Glomerular visceral epithelial cell (primary cell): Measurements from ENCODE around the gene PHACTR3.
A peak's percentile ranks its signal among the peaks of the same experiment; 100 is the strongest.

Source experiments
- DNase-seq: peaks from one replicate; pipeline ENCODE4 v3.0.0-alpha.2; 2016; ENCODE audit errors: extremely low spot score

PHACTR3 gene

DNA sequence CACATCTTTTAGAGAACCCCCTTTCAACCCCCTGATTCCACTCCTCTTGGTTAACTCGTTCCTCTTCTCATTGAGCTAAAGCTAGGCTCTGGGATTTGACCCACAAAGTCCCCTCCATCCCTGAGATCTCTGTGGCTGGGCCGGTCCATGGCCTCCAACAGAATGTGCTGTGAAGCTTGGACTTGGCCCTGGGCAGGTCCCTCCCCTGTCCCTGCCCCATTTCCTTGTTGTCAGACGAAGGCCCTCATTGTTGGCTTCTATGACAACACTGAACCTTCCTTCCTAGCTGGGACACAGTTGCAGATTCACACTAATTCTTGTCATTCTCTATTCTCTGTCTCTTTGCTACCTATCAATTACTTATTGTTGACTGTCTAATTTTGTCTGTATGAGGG is 173.0 kb downstream of the PHACTR3 start:
- DNase-seq = no peak

- no peak for DNase-seq
Measured at GRCh38 chr20:59777814-59778575, 173.7 kb downstream of the PHACTR3 start.

GRCh38 chr20:59778615-59779200 is 174.4 kb downstream of the PHACTR3 start:
- no peak for DNase-seq

DNA sequence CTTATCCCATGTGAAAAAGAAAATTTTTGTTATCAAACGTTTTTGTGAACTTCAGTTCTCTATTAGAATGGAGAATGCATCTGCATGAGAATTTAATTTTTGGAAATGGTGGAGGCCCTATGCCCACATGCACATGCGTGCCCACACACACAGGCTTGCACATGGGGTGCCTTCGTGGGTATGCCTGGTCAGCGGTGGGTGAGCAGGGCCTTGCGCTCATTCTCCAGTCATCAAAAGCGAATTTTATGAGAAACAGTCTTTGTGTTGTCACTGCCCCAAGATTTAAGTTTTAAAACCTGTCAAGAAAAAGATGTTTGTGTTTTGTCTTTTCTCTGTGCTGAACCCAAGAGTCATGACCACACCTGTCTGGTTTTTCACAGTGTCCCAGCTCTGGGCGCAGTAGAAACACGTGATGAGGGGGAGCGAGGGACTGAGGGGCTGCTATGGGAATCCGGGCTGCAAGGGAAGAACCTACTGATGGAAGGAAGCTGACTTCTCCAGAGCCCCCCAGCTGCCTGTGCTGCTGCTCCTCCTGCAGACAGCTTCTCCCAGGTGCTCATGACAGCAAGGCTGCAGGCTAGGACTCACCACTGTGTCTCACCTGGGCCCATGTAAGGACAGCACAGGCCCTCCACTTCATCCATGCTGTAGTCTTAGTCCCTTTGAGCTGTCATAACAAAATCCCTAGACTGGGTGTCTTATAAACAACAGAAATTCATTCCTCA is 175.5 kb downstream of the PHACTR3 start:
- DNase-seq = no peak

- DNase-seq = no peak
Measured at GRCh38 chr20:59780494-59781185, 176.3 kb downstream of the PHACTR3 start.

GRCh38 chr20:59781226-59781625 is 176.9 kb downstream of the PHACTR3 start:
- no peak for DNase-seq

DNA sequence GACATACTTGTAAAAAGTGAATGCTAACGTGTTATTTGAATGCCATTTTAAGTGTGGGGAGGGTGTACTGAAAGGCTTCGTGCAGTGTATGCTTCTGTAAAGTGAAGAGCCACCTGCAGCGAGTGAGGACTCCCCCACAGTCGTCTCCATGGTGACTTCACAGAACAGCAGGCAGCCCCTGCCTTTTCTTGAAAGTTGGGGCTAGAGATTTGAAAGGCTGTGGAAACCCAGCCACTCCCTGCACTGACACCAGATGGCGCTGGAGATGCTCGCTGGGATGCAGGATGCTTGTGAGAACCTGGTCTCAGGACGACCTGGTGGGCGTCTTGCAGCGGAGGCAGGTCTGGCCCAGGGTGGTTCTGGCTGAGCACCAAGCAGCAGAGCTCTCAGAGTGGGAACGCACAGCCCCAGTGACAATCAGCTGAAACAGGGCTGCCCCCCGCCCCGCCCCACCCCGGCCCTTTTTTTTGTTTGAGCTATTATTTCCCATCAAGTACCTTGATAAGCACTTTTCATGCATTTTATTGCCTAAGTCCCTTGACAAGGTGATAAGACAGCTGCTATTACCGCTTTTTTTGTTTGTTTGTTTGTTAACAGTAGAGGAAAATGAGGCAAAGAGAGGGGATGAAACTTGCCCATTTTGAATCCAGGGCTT is 178.8 kb downstream of the PHACTR3 start:
- DNase-seq = peak; percentile 58

DNA sequence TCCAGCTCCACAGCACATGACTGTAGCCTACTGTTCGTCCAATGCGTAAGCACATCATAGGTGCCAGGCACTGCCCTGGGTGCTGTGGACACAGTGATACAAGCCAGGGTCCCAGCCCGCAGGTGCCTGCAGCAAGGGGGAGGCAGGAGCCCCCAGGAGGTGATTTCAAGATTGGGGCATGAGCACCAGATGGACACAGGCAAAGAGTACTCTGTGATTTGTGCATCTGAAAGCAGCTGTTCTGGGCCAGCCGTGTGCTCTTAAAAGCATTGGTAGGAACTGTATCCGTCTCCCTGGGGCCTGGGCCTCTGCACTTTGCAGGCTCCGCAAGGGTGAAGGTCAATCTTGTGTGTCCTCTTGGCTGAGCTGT is 179.3 kb downstream of the PHACTR3 start:
- DNase-seq = no peak

DNA sequence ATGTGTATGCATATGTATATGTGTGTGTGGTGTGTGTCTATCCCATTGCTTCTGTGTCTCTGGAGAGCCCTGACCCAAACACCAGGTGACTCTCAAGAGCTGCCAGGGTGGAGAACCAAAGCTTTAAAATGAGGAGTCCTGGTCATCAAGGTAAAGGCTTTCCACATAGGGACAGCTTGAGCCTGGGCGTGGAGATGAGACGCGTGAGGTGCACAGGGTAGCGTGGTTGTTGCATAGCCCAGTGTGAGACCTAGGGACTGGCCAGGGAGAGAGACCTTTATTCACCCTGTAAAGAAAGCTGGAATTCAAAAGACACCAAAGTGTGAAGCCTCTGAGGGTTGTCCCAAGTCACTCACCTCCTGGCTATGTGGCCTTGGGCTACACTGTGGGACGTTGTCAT is 180.0 kb downstream of the PHACTR3 start:
- no peak for DNase-seq

DNA sequence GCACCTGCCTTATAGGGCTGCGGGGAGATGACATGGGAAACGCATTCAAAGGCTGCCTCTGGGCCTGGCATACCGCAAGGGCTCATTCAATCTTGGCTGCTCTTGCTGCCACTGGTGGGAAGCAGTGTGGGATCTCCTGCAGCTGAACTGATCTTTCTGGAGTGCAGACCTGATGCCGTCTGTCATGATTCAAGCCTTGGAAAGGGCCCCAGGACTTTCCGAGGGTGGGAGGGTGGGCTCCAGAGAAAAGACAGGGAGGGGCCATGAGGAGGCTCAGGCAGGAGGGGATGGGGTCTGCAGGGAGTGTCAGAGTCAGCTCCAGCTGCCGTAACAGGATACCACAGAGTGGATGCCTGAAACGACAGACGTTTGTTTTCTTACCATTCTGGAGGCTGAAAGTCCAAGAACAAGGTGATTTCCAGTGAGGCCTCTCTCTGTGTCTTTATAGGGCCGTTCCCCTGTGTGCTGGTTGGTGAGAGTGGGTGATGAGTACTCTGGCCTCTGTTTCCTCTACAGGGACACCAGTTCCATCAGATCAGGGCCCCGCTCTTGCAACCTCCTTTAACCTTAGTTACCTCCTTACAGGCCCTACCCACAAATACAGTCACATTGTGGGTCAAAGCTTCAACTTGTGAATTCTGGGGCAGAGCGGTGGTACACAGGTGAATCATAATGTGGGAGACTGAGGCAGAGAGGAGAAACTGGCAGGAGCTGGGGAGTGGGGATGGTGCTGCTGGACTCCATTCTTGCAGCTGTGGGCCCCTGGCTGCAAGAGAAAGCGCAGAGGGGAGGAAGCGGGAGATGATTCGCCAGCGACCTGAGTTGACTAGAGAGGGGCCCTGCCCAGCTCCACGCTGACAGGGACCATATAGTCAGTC is 180.7 kb downstream of the PHACTR3 start:
- DNase-seq = no peak

DNA sequence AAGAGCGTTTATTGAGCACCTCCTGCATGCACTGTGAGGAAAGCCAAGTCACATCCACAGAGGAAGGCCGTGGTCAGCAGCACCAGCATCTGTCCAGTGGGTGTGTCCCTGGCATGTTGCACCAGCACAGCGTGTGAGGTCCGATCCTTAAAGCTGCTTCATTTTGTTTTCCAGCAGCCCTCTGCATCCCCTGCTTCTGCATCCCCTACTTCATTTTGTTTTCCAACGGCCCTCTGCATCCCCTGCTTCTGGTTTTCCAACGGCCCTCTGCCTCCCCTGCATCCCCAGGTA is 181.3 kb downstream of the PHACTR3 start:
- no peak for DNase-seq

- DNase-seq = no peak
Measured at GRCh38 chr20:59785986-59786795, 181.9 kb downstream of the PHACTR3 start.

- no peak for DNase-seq
Measured at GRCh38 chr20:59786801-59787537, 182.6 kb downstream of the PHACTR3 start.

DNA sequence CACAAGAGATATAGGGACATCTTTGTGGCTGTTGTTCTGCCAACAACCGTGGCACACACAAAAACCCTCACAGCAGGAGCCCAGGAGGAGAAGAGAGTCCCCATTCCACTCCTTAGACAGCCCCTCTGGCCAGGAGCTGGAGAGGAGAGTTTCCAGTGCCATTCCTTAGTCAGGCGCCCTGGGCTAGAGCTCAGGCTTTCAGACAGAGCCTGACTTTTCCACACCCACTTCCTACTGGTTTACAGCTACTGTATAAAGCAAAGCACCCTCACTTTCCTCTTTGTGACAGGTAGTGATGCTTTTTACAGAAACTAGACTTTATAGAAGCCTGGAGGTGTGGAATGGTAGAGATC is 183.2 kb downstream of the PHACTR3 start:
- DNase-seq = no peak

GRCh38 chr20:59788196-59788735 is 183.9 kb downstream of the PHACTR3 start:
- no peak for DNase-seq

GRCh38 chr20:59788811-59789397 is 184.6 kb downstream of the PHACTR3 start:
- no peak for DNase-seq

DNA sequence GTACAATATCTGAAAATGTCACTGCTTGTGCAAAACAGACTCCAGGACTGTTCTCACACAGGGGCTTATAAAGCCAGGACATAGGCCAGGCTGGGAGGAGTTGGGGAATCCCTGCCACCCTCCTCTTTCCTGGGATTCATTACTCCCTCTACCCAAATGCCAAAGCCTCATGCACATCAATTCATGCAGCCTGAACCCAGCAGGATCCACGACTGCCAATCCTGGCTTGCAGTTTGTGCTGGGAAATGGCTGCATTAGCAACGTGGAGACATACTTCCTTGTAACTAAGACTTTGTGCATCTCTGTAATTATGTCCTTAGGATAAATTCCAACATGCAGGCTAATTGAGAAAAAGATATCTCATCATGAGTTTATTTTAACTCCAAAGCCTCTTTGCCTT is 185.3 kb downstream of the PHACTR3 start:
- no peak for DNase-seq

- DNase-seq = no peak
Measured at GRCh38 chr20:59790346-59790745, 186.0 kb downstream of the PHACTR3 start.

- no peak for DNase-seq
Measured at GRCh38 chr20:59792300-59792699, 188.0 kb downstream of the PHACTR3 start.
